Islet precursor cell (in vitro differentiated cells): Measurements from ENCODE around the gene CNKSR3.

Experiments
- DNase-seq: peaks from one replicate; pipeline ENCODE4 v3.0.0-alpha.2; 2018

The CNKSR3 gene

DNA sequence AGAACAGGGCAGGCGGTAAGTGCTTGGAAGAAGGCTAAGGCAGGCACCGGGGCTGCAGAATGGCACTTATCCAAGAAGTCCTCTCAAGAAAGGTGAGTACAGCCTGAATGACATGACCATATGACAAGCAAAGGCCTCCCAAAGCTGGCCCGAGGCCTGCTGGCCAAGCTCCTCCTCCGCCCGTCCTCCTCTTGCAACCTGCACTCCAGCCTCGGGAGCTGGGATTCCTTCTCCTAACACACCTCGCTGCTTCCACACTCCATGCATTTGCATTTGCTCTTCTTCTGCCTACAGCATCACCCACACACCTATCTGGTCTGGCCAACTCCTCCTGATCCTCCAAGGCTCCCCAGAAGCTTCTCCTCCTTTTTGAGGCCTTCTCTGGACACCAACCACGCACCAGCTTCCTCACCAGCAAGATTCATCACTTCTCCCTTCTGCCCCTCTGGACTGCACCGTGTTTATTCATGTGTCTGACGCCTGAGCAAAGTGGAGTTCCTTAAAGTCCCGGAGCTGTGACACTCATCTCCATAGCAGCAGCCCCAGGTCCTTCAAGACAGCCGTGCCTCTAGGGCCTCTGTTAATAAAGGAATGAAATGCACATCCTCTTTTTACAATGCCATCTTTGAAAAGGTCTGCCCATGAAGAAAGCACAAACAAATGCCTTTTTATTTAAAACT, 32.3 kb downstream of the CNKSR3 start:
- no peak for DNase-seq

GRCh38 chr6:154476494-154476893, 34.0 kb downstream of the CNKSR3 start:
- DNase-seq: no peak

- DNase-seq: peak; percentile 68
Measured at GRCh38 chr6:154474648-154475428, 35.6 kb downstream of the CNKSR3 start.

GRCh38 chr6:154473324-154473723, 37.2 kb downstream of the CNKSR3 start:
- DNase-seq: no peak

GRCh38 chr6:154471609-154472362, 38.7 kb downstream of the CNKSR3 start:
- no peak for DNase-seq

GRCh38 chr6:154469306-154469935, 41.1 kb downstream of the CNKSR3 start:
- no peak for DNase-seq

GRCh38 chr6:154468760-154469159, 41.7 kb downstream of the CNKSR3 start:
- DNase-seq: no peak

- no peak for DNase-seq
Measured at GRCh38 chr6:154466971-154467679, 43.4 kb downstream of the CNKSR3 start.

- DNase-seq: no peak
Measured at GRCh38 chr6:154466139-154466538, 44.3 kb downstream of the CNKSR3 start.

GRCh38 chr6:154463573-154464419, 46.7 kb downstream of the CNKSR3 start:
- no peak for DNase-seq

DNA sequence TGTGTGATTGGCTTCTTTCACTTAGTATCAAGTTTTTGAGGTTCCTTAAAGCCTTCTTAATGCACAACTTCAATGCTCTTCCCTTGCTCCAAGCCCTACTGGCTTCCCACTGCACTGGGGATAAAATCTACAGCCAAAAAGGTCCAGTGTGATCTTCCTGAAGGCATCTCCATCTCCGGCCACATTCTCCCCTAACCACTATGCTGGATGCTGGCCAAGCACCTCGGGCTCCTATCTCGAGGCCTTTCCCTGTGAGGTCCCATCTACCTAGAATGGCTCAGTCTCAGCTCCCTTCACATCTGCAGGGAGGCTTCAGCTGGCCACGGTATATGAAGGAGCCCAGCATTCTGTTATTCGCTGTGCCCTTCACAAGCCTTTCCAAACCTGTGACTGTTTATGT, 48.1 kb downstream of the CNKSR3 start:
- no peak for DNase-seq

GRCh38 chr6:154461348-154461747, 49.1 kb downstream of the CNKSR3 start:
- DNase-seq: no peak

- DNase-seq: no peak
Measured at GRCh38 chr6:154460306-154461071, 50.0 kb downstream of the CNKSR3 start.

GRCh38 chr6:154459513-154459912, 51.0 kb downstream of the CNKSR3 start:
- no peak for DNase-seq

GRCh38 chr6:154458565-154459470, 51.7 kb downstream of the CNKSR3 start:
- no peak for DNase-seq

GRCh38 chr6:154457881-154458284, 52.6 kb downstream of the CNKSR3 start:
- no peak for DNase-seq

GRCh38 chr6:154457046-154457713, 53.3 kb downstream of the CNKSR3 start:
- no peak for DNase-seq

GRCh38 chr6:154453329-154453728, 57.2 kb downstream of the CNKSR3 start:
- no peak for DNase-seq

DNA sequence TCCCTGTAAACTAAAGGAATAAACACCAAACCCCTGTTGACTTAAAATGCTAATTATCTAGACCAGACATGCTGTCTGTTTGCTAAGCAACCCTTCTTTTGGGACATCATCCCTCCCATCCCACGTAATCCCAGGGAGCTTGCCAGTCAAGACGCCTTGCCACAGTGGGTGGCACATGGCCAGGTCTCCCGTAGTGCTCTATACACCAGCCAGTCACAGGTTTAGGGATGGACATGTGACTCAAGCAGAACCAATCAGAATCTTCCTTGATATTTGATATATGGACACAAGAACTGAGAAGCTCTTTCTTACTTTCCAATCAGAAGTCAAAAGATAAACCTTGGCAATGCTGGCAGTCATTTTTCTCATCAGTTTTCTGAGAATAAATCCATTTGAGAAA, 60.0 kb downstream of the CNKSR3 start:
- no peak for DNase-seq
